SK-MEL-5 (cell line): ENCODE measurements around the gene MAGEC1. TPM values are rescaled to one million over a fixed set of nuclear protein-coding genes. Genes with fewer than 3 reads are reported as not detected.
A peak's percentile ranks its signal among the peaks of the same experiment; 100 is the strongest.
"Not testable (repeated sequence)": the region's sequence is repeated elsewhere in the genome, so short reads cannot be mapped to it uniquely, and the experiment has no call there.

ENCODE experiments used
- DNase-seq: peaks from one replicate; pipeline ENCODE4 v3.0.0-alpha.2; 2016; ENCODE audit warnings: low read depth, low spot score
- in situ Hi-C: cut with HindIII; loops from 2 replicates; pipeline ENCODE4 v1.10.0; 2016; ENCODE audit warnings: low sequenced_read_pairs, high pct_unique_total_duplicates, low pct_unique_long_range_greater_than_20kb
- polyA plus RNA-seq, 2 experiments: library from polyadenylated mRNA; depleted of rRNA; stranded (reverse); fragments of >200 nt; gene quantifications; 2 replicates each; pipeline ENCODE4 v1.2.3, GENCODE V29; 2015
- total RNA-seq: library from RNA; depleted of rRNA; stranded (reverse); fragments of >200 nt; shearing (Covaris generic); gene quantifications from 2 replicates; pipeline ENCODE4 v1.2.3, GENCODE V29; 2014; rRNA removed

Gene MAGEC1
- 2.7 and 3.6 TPM in 2 replicates for total RNA-seq
- polyA plus RNA-seq (2015; cell fraction: cytosol; rRNA removed), result 14.4 and 18.8 TPM in 2 replicates
- polyA plus RNA-seq (2015; cell fraction: nucleus; rRNA removed), result 11.8 and 12.7 TPM in 2 replicates

- in situ Hi-C loops, result no loop called here
- DNase-seq, result peak; percentile 51
These were observed at the start of gene MAGEC1 for GRCh38 chrX:141903400-141904155. TSS of gene MAGEC1 (plus strand) at chrX:141903894. CDS start at chrX:141905073, 1,179 bp downstream.

GRCh38 chrX:141857479-141857878, 46.2 kb upstream of the MAGEC1 start:
- in situ Hi-C loops, result no loop called here
- DNase-seq, result no peak

- in situ Hi-C loops, result no loop called here
- DNase-seq, result no peak
These were observed 24.1 kb upstream of the MAGEC1 start for GRCh38 chrX:141879616-141880015.

- DNase-seq, in situ Hi-C loops: not testable (repeated sequence)
These were observed 14.9 kb upstream of the MAGEC1 start for GRCh38 chrX:141888811-141889210.

- in situ Hi-C loops, result no loop called here
- no peak for DNase-seq
These were observed 9.0 kb upstream of the MAGEC1 start for GRCh38 chrX:141894733-141895132.

GRCh38 chrX:141897690-141898089, 6.0 kb upstream of the MAGEC1 start:
- in situ Hi-C loops, result no loop called here
- no peak for DNase-seq

GRCh38 chrX:141902366-141902765, 1.3 kb upstream of the MAGEC1 start:
- in situ Hi-C loops, result no loop called here
- no peak for DNase-seq

- in situ Hi-C loops, result no loop called here
- peak; percentile 0 for DNase-seq
These were observed 568 bp downstream of the MAGEC1 start for GRCh38 chrX:141904262-141904661.

GRCh38 chrX:141917801-141918200, 14.1 kb downstream of the MAGEC1 start:
- DNase-seq, result no peak
- in situ Hi-C loops, result no loop called here

- in situ Hi-C loops, result no loop called here
- DNase-seq, result no peak
These were observed 20.6 kb downstream of the MAGEC1 start for GRCh38 chrX:141924293-141924692.

- in situ Hi-C loops, result no loop called here
- no peak for DNase-seq
These were observed 24.7 kb downstream of the MAGEC1 start for GRCh38 chrX:141928432-141928831.

GRCh38 chrX:141934059-141934641, 30.5 kb downstream of the MAGEC1 start:
- DNase-seq, result no peak
- in situ Hi-C loops, result no loop called here

- in situ Hi-C loops, result no loop called here
- no peak for DNase-seq
These were observed 32.0 kb downstream of the MAGEC1 start for GRCh38 chrX:141935645-141936044.

- in situ Hi-C loops, result no loop called here
- peak; percentile 38 for DNase-seq
These were observed 32.4 kb downstream of the MAGEC1 start for GRCh38 chrX:141936080-141936479.

- in situ Hi-C loops, result no loop called here
- DNase-seq, result no peak
These were observed 37.5 kb downstream of the MAGEC1 start for GRCh38 chrX:141941234-141941633.

- no peak for DNase-seq
- in situ Hi-C loops, result no loop called here
These were observed 41.7 kb downstream of the MAGEC1 start for GRCh38 chrX:141945426-141945825.

- in situ Hi-C loops, result no loop called here
- DNase-seq, result no peak
These were observed 43.7 kb downstream of the MAGEC1 start for GRCh38 chrX:141947350-141947749.

- in situ Hi-C loops, result no loop called here
- DNase-seq, result no peak
These were observed 48.9 kb downstream of the MAGEC1 start for GRCh38 chrX:141952603-141953002.

- no peak for DNase-seq
- in situ Hi-C loops, result no loop called here
These were observed 55.0 kb downstream of the MAGEC1 start for GRCh38 chrX:141958675-141959074.
